K562 (cell line): Measurements from ENCODE around the gene ATP5MG. TPM values are rescaled to one million over a fixed set of nuclear protein-coding genes. Genes with fewer than 3 reads are reported as not detected.

ENCODE experiments used
- CAMTA2 ChIP-seq: fragments of 250-450 bp; sonication (Bioruptor Pico); conservative IDR thresholded peaks from 2 replicates; pipeline ENCODE4 v1.5.1; 2022
- HNRNPUL1 ChIP-seq: fragments of 200-400 bp; formaldehyde crosslinking; IDR thresholded peaks from 2 replicates; pipeline ENCODE4 v1.6.1; 2017; ENCODE audit warnings: low read length
- MAFK ChIP-seq: IDR thresholded peaks from 2 replicates; pipeline ENCODE4 v1.6.1; 2011; ENCODE audit warnings: low read length, improper control_type of control experiment
- POU5F1 ChIP-seq: fragments of 150-350 bp; IDR thresholded peaks from 2 replicates; pipeline ENCODE4 v1.6.1; 2014; ENCODE audit warnings: borderline replicate concordance, low read length, low read depth, mild to moderate bottlenecking; ENCODE audit not compliant: partially characterized antibody
- RNF219 ChIP-seq: fragments of 250-450 bp; sonication (Bioruptor Pico); IDR thresholded peaks from 2 replicates; pipeline ENCODE4 v1.5.0; 2022; ENCODE audit warnings: mild to moderate bottlenecking
- SMC3 ChIP-seq: conservative IDR thresholded peaks from 2 replicates; pipeline ENCODE4 v1.6.1; 2011; ENCODE audit warnings: low read depth, low read length, improper control_type of control experiment; ENCODE audit not compliant: insufficient read depth
- TFAP4 ChIP-seq: sonication (generic); formaldehyde crosslinking; IDR thresholded peaks from 2 replicates; pipeline ENCODE4 v1.8.0; 2022; ENCODE audit warnings: missing genetic modification reagents, mild to moderate bottlenecking, moderate library complexity, borderline replicate concordance
- TRIM24 ChIP-seq, 2 experiments: fragments of 450-650 bp; IDR thresholded peaks; 2 replicates each; pipeline ENCODE4 v1.6.1; 2016
- ZEB2 ChIP-seq: fragments of 450-650 bp; IDR thresholded peaks from 2 replicates; pipeline ENCODE4 v1.6.1; 2016
- ZFX ChIP-seq: sonication (generic); formaldehyde crosslinking; IDR thresholded peaks from 2 replicates; pipeline ENCODE4 v1.8.0; 2022; ENCODE audit warnings: mild to moderate bottlenecking, missing genetic modification reagents, moderate library complexity
- ZNF77 ChIP-seq: fragments of 250-450 bp; sonication (Bioruptor Pico); IDR thresholded peaks from 2 replicates; pipeline ENCODE4 v1.5.0; 2020
- polyA plus RNA-seq, 8 experiments: library from polyadenylated mRNA; depleted of rRNA in 4 of 8; stranded (reverse) in 5 of 8; unstranded in 3 of 8; fragments of >200 nt; fragmentation: Nextera tagmentation in 2 of 8; fragmentation: Illumina TruSeq in 1 of 8; extraction: Ambion mirVana in 2 of 8; extraction: Trizol in 1 of 8; gene quantifications; 2 replicates each; pipeline versions ENCODE4 v1.2.1 to v1.2.3, GENCODE V29; 2011 to 2014; ENCODE audit warnings: inconsistent platforms in 1 of 8, missing spikeins in 1 of 8
- total RNA-seq, 7 experiments: library from RNA; depleted of rRNA in 6 of 7; stranded (reverse); fragments of >200 nt in 6 of 7; fragmentation: Illumina TruSeq in 2 of 7; extraction: Trizol in 2 of 7; gene quantifications; 2 replicates each; pipeline versions ENCODE4 v1.2.1 to v1.2.3, GENCODE V29; 2011 to 2021; ENCODE audit warnings: low replicate concordance in 1 of 7
- TF ChIP-seq, protein P1 (sequence below): sonication (generic); formaldehyde crosslinking; IDR thresholded peaks from 2 replicates; pipeline ENCODE4 v1.8.0; 2022; ENCODE audit warnings: mild to moderate bottlenecking, missing genetic modification reagents
- TF ChIP-seq, protein P2 (sequence below): sonication (generic); formaldehyde crosslinking; IDR thresholded peaks from 2 replicates; pipeline ENCODE4 v1.8.1; 2023; ENCODE audit warnings: missing genetic modification reagents, mild to moderate bottlenecking, borderline replicate concordance

ATP5MG gene
- total and polyA plus RNA-seq, 9 of the 15 experiments (the other 6 are each of a cell fraction or from before 2014, with no cell fraction given), result 301 to 2,138 (median 434) TPM

- TF ChIP-seq, protein P1, sequence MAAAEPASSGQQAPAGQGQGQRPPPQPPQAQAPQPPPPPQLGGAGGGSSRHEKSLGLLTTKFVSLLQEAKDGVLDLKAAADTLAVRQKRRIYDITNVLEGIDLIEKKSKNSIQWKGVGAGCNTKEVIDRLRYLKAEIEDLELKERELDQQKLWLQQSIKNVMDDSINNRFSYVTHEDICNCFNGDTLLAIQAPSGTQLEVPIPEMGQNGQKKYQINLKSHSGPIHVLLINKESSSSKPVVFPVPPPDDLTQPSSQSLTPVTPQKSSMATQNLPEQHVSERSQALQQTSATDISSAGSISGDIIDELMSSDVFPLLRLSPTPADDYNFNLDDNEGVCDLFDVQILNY (CRISPR knock-in tag), result no peak
- TF ChIP-seq ZFX (CRISPR knock-in tag) (no peak), POU5F1 (no peak), RNF219 (no peak), TFAP4 (CRISPR knock-in tag) (no peak), MAFK (no peak), SMC3 (0 out of 2 replicates have a peak, but pooled peaks have one; percentile 22), HNRNPUL1 (no peak), ZNF77 (CRISPR knock-in tag) (no peak), ZEB2 (no peak), CAMTA2 (no peak), TRIM24 (IDR thresholded peaks at IDR 0.05) (no peak)
- TF ChIP-seq, protein P2, sequence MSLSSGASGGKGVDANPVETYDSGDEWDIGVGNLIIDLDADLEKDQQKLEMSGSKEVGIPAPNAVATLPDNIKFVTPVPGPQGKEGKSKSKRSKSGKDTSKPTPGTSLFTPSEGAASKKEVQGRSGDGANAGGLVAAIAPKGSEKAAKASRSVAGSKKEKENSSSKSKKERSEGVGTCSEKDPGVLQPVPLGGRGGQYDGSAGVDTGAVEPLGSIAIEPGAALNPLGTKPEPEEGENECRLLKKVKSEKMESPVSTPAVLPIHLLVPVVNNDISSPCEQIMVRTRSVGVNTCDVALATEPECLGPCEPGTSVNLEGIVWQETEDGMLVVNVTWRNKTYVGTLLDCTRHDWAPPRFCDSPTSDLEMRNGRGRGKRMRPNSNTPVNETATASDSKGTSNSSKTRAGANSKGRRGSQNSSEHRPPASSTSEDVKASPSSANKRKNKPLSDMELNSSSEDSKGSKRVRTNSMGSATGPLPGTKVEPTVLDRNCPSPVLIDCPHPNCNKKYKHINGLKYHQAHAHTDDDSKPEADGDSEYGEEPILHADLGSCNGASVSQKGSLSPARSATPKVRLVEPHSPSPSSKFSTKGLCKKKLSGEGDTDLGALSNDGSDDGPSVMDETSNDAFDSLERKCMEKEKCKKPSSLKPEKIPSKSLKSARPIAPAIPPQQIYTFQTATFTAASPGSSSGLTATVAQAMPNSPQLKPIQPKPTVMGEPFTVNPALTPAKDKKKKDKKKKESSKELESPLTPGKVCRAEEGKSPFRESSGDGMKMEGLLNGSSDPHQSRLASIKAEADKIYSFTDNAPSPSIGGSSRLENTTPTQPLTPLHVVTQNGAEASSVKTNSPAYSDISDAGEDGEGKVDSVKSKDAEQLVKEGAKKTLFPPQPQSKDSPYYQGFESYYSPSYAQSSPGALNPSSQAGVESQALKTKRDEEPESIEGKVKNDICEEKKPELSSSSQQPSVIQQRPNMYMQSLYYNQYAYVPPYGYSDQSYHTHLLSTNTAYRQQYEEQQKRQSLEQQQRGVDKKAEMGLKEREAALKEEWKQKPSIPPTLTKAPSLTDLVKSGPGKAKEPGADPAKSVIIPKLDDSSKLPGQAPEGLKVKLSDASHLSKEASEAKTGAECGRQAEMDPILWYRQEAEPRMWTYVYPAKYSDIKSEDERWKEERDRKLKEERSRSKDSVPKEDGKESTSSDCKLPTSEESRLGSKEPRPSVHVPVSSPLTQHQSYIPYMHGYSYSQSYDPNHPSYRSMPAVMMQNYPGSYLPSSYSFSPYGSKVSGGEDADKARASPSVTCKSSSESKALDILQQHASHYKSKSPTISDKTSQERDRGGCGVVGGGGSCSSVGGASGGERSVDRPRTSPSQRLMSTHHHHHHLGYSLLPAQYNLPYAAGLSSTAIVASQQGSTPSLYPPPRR (CRISPR knock-in tag), result no peak
Measured at GRCh38 chr11:118353084-118353710, 48.2 kb upstream of the ATP5MG start (continued).
